ENCODE results near the gene ERG28.

Gene ERG28

DNA sequence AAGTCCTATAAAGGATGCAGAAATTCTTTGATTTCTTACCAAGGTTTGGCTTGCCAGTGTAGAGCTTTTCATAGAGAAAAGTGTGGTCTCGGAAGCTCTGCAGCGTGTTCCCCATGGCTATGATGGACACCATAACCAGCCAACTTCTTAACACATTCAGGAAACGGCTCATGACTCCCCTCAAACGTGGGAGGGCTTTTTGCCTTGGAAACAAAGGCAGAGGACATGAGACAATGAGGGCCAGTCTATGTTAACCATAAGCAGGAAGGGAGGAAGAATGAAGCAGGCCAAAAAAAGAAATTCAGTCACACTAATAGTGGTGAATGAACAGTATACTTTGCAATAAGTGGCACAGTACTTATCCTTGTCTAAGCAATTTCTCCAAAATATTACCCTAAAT, 3.3 kb downstream of the ERG28 start:
- H3K27ac ChIP-seq (replicated peaks): no peak overlapping the region
- H3K27me3 ChIP-seq (ENCODE audit: insufficient read depth, poor library complexity, severe bottlenecking): no peaks in the 10 kb centered on the region
- no peak for TF ChIP-seq SPI1 (IDR thresholded peaks at IDR 0.05; ENCODE audit: borderline replicate concordance, low read depth)
- no peak for DNase-seq (ENCODE audit: low read depth in 1 of 2, low spot score in 1 of 2)
- H3K4me3 ChIP-seq (replicated peaks; ENCODE audit: insufficient read depth, low read length): no peak overlapping the region

- no peak for DNase-seq (ENCODE audit: low read depth in 1 of 2, low spot score in 1 of 2)
- TF ChIP-seq POLR2AphosphoS5 (IDR thresholded peaks at IDR 0.05; ENCODE audit: low read depth) (no peak), CTCF (IDR thresholded peaks at IDR 0.05; ENCODE audit: insufficient read depth, low read length) (no peak), SPI1 (IDR thresholded peaks at IDR 0.05; ENCODE audit: borderline replicate concordance, low read depth) (no peak), GABPA (IDR thresholded peaks at IDR 0.05; ENCODE audit: low read depth) (no peak), REST (IDR thresholded peaks at IDR 0.05; ENCODE audit: insufficient replicate concordance, low read depth) (no peak)
- Histone ChIP-seq H3K4me3 (replicated peaks; ENCODE audit: insufficient read depth, low read length) (no peak overlapping the region), H3K27me3 (ENCODE audit: insufficient read depth, poor library complexity, severe bottlenecking) (no peaks in the 10 kb centered on the region), H3K27ac (replicated peaks) (no peak overlapping the region)
Observed at GRCh38 chr14:75655235-75655634, 5.4 kb downstream of the ERG28 start.

DNA sequence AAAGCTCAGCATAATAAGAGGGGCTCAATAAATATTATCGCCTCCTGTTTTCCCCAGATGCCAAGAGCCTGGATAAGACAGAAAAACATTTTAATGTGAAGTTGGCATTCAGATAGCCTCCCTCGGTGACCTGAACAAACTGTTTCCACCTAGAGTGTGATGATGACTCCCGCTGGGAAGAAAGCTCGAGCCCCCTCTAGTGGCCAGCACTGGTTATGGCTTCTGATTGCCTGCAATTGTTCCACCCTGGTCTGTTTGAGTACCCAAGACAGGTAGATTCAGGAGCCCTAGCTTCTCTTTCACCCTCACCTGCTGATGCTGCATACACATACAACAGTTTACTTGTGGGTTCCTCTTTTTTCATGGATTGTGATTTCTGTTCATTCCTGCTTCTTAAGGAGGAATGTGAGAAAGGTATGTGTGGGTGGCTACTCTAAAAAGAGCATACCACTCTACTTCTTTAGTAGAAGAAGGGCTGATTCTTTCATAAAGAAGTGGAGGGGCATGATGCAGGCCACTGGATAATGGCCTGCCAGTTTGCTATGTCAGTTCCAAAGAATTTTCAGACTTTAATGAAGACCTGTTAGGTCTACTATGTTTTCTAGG, 6.4 kb downstream of the ERG28 start:
- DNase-seq (ENCODE audit: low read depth in 1 of 2, low spot score in 1 of 2): peak in 1 of 2 experiments; percentile 53
- Histone ChIP-seq H3K27ac (replicated peaks) (no peak overlapping the region), H3K4me3 (replicated peaks; ENCODE audit: insufficient read depth, low read length) (no peak overlapping the region), H3K27me3 (ENCODE audit: insufficient read depth, poor library complexity, severe bottlenecking) (no peaks in the 10 kb centered on the region)
- TF ChIP-seq POLR2AphosphoS5 (IDR thresholded peaks at IDR 0.05; ENCODE audit: low read depth) (no peak), CTCF (IDR thresholded peaks at IDR 0.05; ENCODE audit: insufficient read depth, low read length) (peak; percentile 75)

DNA sequence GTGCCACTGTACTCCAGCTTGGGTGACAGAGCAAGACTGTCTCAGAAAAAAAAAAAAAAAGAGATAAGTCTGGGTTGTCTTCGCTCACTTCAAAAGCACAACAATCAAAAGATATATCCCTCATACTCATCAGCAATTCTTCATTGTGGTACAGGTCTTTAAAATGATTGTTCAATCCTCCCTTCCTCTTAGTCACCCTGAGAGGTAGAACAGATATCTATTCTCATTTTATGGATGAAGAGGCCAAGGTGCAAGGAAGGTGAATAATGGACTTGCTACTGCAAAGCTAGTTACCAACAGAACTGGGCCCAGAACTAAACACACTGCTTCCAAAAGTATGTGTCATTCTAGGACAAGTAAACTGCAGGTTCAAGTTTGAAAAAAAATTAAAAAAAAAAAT, 7.1 kb downstream of the ERG28 start:
- no peak for DNase-seq (ENCODE audit: low read depth in 1 of 2, low spot score in 1 of 2)
- TF ChIP-seq POLR2AphosphoS5 (IDR thresholded peaks at IDR 0.05; ENCODE audit: low read depth) (no peak), REST (IDR thresholded peaks at IDR 0.05; ENCODE audit: insufficient replicate concordance, low read depth) (no peak), SPI1 (IDR thresholded peaks at IDR 0.05; ENCODE audit: borderline replicate concordance, low read depth) (no peak)
- Histone ChIP-seq H3K27ac (replicated peaks) (no peak overlapping the region), H3K27me3 (ENCODE audit: insufficient read depth, poor library complexity, severe bottlenecking) (no peaks in the 10 kb centered on the region), H3K4me3 (replicated peaks; ENCODE audit: insufficient read depth, low read length) (no peak overlapping the region)

Measured in HL-60 (cell line).